PFSK-1 (cell line): ENCODE data around the gene KRTAP10-6.

ENCODE experiments used
- POLR2AphosphoS5 ChIP-seq: IDR thresholded peaks from 2 replicates; pipeline ENCODE4 v1.6.1; 2012; ENCODE audit warnings: low read depth, mild to moderate bottlenecking, control low read depth, low read length, moderate library complexity
- TAF1 ChIP-seq: IDR thresholded peaks from 2 replicates; pipeline ENCODE4 v1.6.1; 2012; ENCODE audit warnings: low read length, control low read depth, borderline replicate concordance; ENCODE audit not compliant: insufficient read depth
- TF ChIP-seq, protein P1 (sequence below), 2 experiments: IDR thresholded peaks; 2 replicates each; pipeline versions ENCODE4 v1.6.1 to v1.8.0; 2011 to 2012; ENCODE audit warnings: low read depth in 2 of 2, low read length in 2 of 2, control low read depth in 1 of 2, inconsistent platforms in 1 of 2, mild to moderate bottlenecking in 1 of 2, moderate library complexity in 1 of 2; ENCODE audit not compliant: insufficient read depth in 1 of 2

DNA sequence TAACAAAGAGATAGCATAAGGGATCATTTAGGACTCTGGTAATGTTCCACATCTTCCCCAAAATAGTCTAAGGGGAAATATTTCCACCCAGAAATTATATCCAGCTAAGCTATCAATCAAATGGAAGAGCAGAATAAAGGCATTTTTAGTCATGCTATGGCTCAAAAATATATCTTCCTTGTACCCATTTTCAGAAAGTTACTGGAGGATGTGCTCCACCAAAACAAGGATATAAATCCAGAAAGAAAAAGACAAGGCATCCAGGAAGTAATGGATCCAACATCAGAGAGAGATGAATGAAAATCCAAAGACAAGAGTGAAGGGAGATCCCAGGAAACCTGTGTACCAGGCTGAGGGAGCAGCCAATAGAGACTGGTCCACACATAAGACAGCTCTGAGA, 16.9 kb upstream of the KRTAP10-6 start:
- TF ChIP-seq TAF1 (no peak), POLR2AphosphoS5 (no peak)
- TF ChIP-seq, protein P1, sequence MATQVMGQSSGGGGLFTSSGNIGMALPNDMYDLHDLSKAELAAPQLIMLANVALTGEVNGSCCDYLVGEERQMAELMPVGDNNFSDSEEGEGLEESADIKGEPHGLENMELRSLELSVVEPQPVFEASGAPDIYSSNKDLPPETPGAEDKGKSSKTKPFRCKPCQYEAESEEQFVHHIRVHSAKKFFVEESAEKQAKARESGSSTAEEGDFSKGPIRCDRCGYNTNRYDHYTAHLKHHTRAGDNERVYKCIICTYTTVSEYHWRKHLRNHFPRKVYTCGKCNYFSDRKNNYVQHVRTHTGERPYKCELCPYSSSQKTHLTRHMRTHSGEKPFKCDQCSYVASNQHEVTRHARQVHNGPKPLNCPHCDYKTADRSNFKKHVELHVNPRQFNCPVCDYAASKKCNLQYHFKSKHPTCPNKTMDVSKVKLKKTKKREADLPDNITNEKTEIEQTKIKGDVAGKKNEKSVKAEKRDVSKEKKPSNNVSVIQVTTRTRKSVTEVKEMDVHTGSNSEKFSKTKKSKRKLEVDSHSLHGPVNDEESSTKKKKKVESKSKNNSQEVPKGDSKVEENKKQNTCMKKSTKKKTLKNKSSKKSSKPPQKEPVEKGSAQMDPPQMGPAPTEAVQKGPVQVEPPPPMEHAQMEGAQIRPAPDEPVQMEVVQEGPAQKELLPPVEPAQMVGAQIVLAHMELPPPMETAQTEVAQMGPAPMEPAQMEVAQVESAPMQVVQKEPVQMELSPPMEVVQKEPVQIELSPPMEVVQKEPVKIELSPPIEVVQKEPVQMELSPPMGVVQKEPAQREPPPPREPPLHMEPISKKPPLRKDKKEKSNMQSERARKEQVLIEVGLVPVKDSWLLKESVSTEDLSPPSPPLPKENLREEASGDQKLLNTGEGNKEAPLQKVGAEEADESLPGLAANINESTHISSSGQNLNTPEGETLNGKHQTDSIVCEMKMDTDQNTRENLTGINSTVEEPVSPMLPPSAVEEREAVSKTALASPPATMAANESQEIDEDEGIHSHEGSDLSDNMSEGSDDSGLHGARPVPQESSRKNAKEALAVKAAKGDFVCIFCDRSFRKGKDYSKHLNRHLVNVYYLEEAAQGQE (IDR thresholded peaks at IDR 0.05; ENCODE audit: insufficient read depth in 1 of 2, low read depth in 2 of 2, low read length in 2 of 2): no peak
